ENCODE results near the gene AKAP13. TPM values are rescaled to one million over a fixed set of nuclear protein-coding genes. Genes with fewer than 3 reads are reported as not detected.

Gene AKAP13
- total RNA-seq, 2 experiments from 2014 or later = 282 to 304 TPM

DNA sequence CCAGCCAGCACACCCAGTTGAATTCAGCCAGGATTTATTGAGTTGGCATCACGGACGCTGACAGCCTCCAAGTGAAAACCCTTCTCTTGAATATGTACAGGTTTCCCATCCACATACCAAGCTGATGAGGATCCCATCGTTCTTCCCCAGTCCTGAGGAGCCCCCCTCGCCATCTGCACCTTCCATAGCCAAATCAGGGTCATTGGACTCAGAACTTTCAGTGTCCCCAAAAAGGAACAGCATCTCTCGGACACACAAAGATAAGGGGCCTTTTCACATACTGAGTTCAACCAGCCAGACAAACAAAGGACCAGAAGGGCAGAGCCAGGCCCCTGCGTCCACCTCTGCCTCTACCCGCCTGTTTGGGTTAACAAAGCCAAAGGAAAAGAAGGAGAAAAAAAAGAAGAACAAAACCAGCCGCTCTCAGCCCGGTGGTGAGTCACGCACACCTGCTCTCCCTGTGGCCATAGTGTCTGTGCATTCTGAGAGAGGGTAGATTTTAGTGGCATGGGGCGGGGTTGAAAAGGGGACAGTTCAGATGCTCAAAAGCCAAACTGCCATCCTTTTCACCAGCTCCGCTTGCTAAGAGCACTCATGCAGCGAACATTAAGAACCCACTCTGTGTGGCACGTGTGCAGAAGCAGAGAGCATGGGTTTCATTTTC is 363.1 kb downstream of the AKAP13 start:
- H3K27me3 Mint-ChIP-seq = no peaks in the 10 kb centered on the region
- no peaks in the 10 kb centered on the region for H3K9me3 Mint-ChIP-seq

DNA sequence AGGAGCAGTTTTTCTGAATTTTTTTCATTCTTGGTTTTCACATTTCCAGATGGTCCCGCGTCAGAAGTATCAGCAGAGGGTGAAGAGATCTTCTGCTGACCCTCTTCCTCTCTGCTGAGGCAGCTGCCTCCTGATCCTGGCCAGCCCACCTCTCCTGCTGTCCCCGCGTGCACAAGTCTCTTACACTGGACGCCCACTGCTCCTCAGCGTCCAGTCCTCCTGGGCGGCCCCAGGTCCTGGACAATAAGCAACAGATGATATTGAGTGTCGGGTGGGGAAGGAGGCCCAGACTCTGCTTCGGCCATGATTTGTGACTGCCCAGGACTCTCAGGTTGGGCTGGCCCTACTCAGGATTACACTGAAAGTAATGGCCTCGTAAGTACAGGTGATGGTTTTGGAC is 364.2 kb downstream of the AKAP13 start:
- DNase-seq = no peak
- intact Hi-C loops (cut with DNase I, micrococcal nuclease) = no loop called here
- no peak for ATAC-seq (ENCODE audit: poor library complexity)
- Histone ChIP-seq H3K4me3 (ENCODE audit: low read length) (no peak overlapping the region), H3K36me3 (ENCODE audit: insufficient read depth, low read length) (peaks cover 88% of the 10 kb centered on the region), H3K4me1 (ENCODE audit: insufficient read depth, low read length) (peaks cover 5% of the 10 kb centered on the region), H3K27ac (ENCODE audit: low read depth in 1 of 2, low read length in 2 of 2) (no peak overlapping the region), H3K9me3 (ENCODE audit: control insufficient read depth in 1 of 2, insufficient read depth in 1 of 2, low read length in 2 of 2) (no peaks in the 10 kb centered on the region), H3K27me3 (ENCODE audit: control insufficient read depth in 1 of 2, insufficient read depth in 2 of 2, low read length in 2 of 2) (no peaks in the 10 kb centered on the region)
- Mint-ChIP-seq H3K4me1 (ENCODE audit: low read depth) (peaks cover 8% of the 10 kb centered on the region), H3K4me3 (no peak overlapping the region), H3K27me3 (no peaks in the 10 kb centered on the region), H3K36me3 (ENCODE audit: low read depth) (peaks cover 94% of the 10 kb centered on the region), H3K27ac (no peak overlapping the region), H3K9me3 (no peaks in the 10 kb centered on the region)
- TF ChIP-seq, protein P1, sequence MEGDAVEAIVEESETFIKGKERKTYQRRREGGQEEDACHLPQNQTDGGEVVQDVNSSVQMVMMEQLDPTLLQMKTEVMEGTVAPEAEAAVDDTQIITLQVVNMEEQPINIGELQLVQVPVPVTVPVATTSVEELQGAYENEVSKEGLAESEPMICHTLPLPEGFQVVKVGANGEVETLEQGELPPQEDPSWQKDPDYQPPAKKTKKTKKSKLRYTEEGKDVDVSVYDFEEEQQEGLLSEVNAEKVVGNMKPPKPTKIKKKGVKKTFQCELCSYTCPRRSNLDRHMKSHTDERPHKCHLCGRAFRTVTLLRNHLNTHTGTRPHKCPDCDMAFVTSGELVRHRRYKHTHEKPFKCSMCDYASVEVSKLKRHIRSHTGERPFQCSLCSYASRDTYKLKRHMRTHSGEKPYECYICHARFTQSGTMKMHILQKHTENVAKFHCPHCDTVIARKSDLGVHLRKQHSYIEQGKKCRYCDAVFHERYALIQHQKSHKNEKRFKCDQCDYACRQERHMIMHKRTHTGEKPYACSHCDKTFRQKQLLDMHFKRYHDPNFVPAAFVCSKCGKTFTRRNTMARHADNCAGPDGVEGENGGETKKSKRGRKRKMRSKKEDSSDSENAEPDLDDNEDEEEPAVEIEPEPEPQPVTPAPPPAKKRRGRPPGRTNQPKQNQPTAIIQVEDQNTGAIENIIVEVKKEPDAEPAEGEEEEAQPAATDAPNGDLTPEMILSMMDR (IDR thresholded peaks at IDR 0.05) = no peak
- CTCF ChIA-PET = no interaction called here
- POLR2A ChIA-PET = no interaction called here

More for the DNA sequence above, 363.1 kb downstream of the AKAP13 start:
- H3K27ac ChIP-seq (ENCODE audit: low read depth in 1 of 2, low read length in 2 of 2) = no peak overlapping the region
- CTCF ChIA-PET = no interaction called here
- ATAC-seq (ENCODE audit: poor library complexity) = no peak
- DNase-seq = no peak
- peaks cover 96% of the 10 kb centered on the region for H3K36me3 ChIP-seq (ENCODE audit: insufficient read depth, low read length)
- TF ChIP-seq, protein P1 (IDR thresholded peaks at IDR 0.05) = no peak
- no peaks in the 10 kb centered on the region for H3K9me3 ChIP-seq (ENCODE audit: control insufficient read depth in 1 of 2, insufficient read depth in 1 of 2, low read length in 2 of 2)
- no peak overlapping the region for H3K27ac Mint-ChIP-seq
- H3K4me3 ChIP-seq (ENCODE audit: low read length) = no peak overlapping the region
- H3K4me3 Mint-ChIP-seq = no peak overlapping the region
- POLR2A ChIA-PET = no interaction called here
- peaks cover 5% of the 10 kb centered on the region for H3K4me1 ChIP-seq (ENCODE audit: insufficient read depth, low read length)
- H3K4me1 Mint-ChIP-seq (ENCODE audit: low read depth) = peaks cover 4% of the 10 kb centered on the region
- H3K36me3 Mint-ChIP-seq (ENCODE audit: low read depth) = peaks cover 99% of the 10 kb centered on the region
- intact Hi-C loops (cut with DNase I, micrococcal nuclease) = no loop called here
- no peaks in the 10 kb centered on the region for H3K27me3 ChIP-seq (ENCODE audit: control insufficient read depth in 1 of 2, insufficient read depth in 2 of 2, low read length in 2 of 2)

DNA sequence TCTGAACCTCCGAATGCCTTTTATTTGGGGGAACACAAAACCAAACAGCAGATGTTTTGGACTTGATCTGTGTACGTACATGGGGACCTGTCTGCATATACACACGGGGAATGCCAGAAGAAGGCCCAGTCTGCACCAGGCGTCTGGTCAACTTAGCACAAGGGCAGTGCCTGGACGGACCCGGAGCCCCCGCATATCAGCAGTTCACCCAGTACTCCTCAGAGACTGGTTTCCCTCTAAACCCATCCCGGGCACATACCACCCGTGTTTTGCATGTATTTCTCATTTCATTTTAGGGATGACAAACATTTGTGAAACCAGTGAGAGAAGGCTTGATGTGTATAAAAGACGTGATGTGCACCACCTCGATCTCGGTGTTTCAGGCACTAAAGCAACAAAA is 364.6 kb downstream of the AKAP13 start:
- DNase-seq (no peak), ATAC-seq (ENCODE audit: poor library complexity) (no peak)
- peaks cover 90% of the 10 kb centered on the region for H3K36me3 Mint-ChIP-seq (ENCODE audit: low read depth)
- no peaks in the 10 kb centered on the region for H3K27me3 Mint-ChIP-seq
- Histone ChIP-seq H3K9me3 (ENCODE audit: control insufficient read depth in 1 of 2, insufficient read depth in 1 of 2, low read length in 2 of 2) (no peaks in the 10 kb centered on the region), H3K4me1 (ENCODE audit: insufficient read depth, low read length) (peaks cover 5% of the 10 kb centered on the region), H3K36me3 (ENCODE audit: insufficient read depth, low read length) (peaks cover 83% of the 10 kb centered on the region), H3K27ac (ENCODE audit: low read depth in 1 of 2, low read length in 2 of 2) (no peak overlapping the region), H3K4me3 (ENCODE audit: low read length) (no peak overlapping the region), H3K27me3 (ENCODE audit: control insufficient read depth in 1 of 2, insufficient read depth in 2 of 2, low read length in 2 of 2) (no peaks in the 10 kb centered on the region)
- intact Hi-C loops (cut with DNase I, micrococcal nuclease) = no loop called here
- H3K4me3 Mint-ChIP-seq = no peak overlapping the region
- peaks cover 9% of the 10 kb centered on the region for H3K4me1 Mint-ChIP-seq (ENCODE audit: low read depth)
- CTCF ChIA-PET = no interaction called here
- TF ChIP-seq, protein P1 (IDR thresholded peaks at IDR 0.05) = no peak
- H3K27ac Mint-ChIP-seq = no peak overlapping the region
- POLR2A ChIA-PET = no interaction called here
- H3K9me3 Mint-ChIP-seq = no peaks in the 10 kb centered on the region
